Lung (tissue), 12 donors: ENCODE data around the gene MED13L. TPM values are rescaled to one million over a fixed set of nuclear protein-coding genes. Genes with fewer than 3 reads are reported as not detected.

Source experiments
- ATAC-seq: fragments of 200-7000 bp; cut with Tn5 transposase; one replicate; pipeline ENCODE4 v1.9.1; 2020; ENCODE audit warnings: moderate number of reproducible peaks; ENCODE audit not compliant: insufficient read depth, low FRiP score
- DNase-seq, 3 donors: peaks; one replicate each; pipeline ENCODE4 v3.0.0-alpha.2; 2013 to 2017
- H3K27ac ChIP-seq, 2 donors: one replicate each; pipeline ENCODE4 v1.5.1; 2013; ENCODE audit warnings: mild to moderate bottlenecking in 2 of 2, moderate library complexity in 2 of 2, control low read depth in 1 of 2, inconsistent platforms in 1 of 2, low read depth in 1 of 2, low read length in 1 of 2
- H3K27me3 ChIP-seq, 3 donors: one replicate each; pipeline ENCODE4 v1.5.1; 2013; ENCODE audit warnings: low read length in 2 of 3; ENCODE audit not compliant: control insufficient read depth in 3 of 3, insufficient read depth in 3 of 3
- H3K36me3 ChIP-seq, 4 donors: one replicate each; pipeline ENCODE4 v1.5.1; 2013; ENCODE audit warnings: low read length in 4 of 4, mild to moderate bottlenecking in 1 of 4, moderate library complexity in 1 of 4; ENCODE audit not compliant: control insufficient read depth in 4 of 4, insufficient read depth in 4 of 4
- H3K4me1 ChIP-seq, 5 donors: one replicate each; pipeline ENCODE4 v1.5.1; 2013; ENCODE audit warnings: low read length in 5 of 5, mild to moderate bottlenecking in 2 of 5, moderate library complexity in 1 of 5; ENCODE audit not compliant: control insufficient read depth in 5 of 5, insufficient read depth in 5 of 5
- H3K4me3 ChIP-seq: one replicate; pipeline ENCODE4 v1.5.1; 2013; ENCODE audit warnings: mild to moderate bottlenecking, control low read depth, moderate library complexity
- H3K9ac ChIP-seq, 2 donors: one replicate each; pipeline ENCODE4 v1.5.1; 2013; ENCODE audit warnings: low read length in 2 of 2, control low read depth in 1 of 2; ENCODE audit not compliant: insufficient read depth in 1 of 2
- H3K9me3 ChIP-seq, 4 donors: one replicate each; pipeline ENCODE4 v1.5.1; 2013; ENCODE audit warnings: low read length in 3 of 4, mild to moderate bottlenecking in 1 of 4, moderate library complexity in 1 of 4; ENCODE audit not compliant: control insufficient read depth in 4 of 4, insufficient read depth in 3 of 4
- WGBS, 2 donors: extraction: QIAGEN DNeasy Blood & Tissue Kit; methylation state at CpG; one replicate each; pipeline ENCODE4 v1.1.7; 2013; 5-methylcytosine and 5-hydroxymethylcytosine counted together
- polyA plus RNA-seq, 2 donors: library from polyadenylated mRNA; stranded (reverse); fragments of 200-250 nt; gene quantifications; one replicate each; pipeline ENCODE4 v1.2.1, GENCODE V29; 2013
- total RNA-seq, 2 donors: library from RNA; depleted of rRNA in 1 of 2; stranded (reverse); fragments of >200 nt in 1 of 2; gene quantifications; one replicate each; pipeline ENCODE4 v1.2.1, GENCODE V29; 2014 to 2021
- TF ChIP-seq, protein P1 (sequence below): IDR thresholded peaks from 2 replicates; pipeline ENCODE4 v1.5.1; 2012; ENCODE audit warnings: mild to moderate bottlenecking; ENCODE audit errors: control extremely low read depth, extremely low read depth
- donor health status: control.
- donor health status: control.
- donor health status: Bipolar disorder and iron deficiency.
- donor health status: healthy.
- donor health status: DM: yes; HTN: yes; CAD: no.

The MED13L gene
- total and polyA plus RNA-seq, 4 donors, result 18.2 to 329 (median 71.4) TPM

GRCh38 chr12:116306968-116307367, 29.5 kb upstream of the MED13L start:
- 95% methylated on average over 3 of the region's 3 CpGs for WGBS, 2 donors
- H3K9ac ChIP-seq, result no peak overlapping the region
- TF ChIP-seq, protein P1, sequence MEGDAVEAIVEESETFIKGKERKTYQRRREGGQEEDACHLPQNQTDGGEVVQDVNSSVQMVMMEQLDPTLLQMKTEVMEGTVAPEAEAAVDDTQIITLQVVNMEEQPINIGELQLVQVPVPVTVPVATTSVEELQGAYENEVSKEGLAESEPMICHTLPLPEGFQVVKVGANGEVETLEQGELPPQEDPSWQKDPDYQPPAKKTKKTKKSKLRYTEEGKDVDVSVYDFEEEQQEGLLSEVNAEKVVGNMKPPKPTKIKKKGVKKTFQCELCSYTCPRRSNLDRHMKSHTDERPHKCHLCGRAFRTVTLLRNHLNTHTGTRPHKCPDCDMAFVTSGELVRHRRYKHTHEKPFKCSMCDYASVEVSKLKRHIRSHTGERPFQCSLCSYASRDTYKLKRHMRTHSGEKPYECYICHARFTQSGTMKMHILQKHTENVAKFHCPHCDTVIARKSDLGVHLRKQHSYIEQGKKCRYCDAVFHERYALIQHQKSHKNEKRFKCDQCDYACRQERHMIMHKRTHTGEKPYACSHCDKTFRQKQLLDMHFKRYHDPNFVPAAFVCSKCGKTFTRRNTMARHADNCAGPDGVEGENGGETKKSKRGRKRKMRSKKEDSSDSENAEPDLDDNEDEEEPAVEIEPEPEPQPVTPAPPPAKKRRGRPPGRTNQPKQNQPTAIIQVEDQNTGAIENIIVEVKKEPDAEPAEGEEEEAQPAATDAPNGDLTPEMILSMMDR, result no peak
- peaks cover 0 to 6% (median 4%) of the 10 kb centered on the region in 5 donors for H3K4me1 ChIP-seq
- peaks cover 0 to 4% (median 1%) of the 10 kb centered on the region in 4 donors for H3K9me3 ChIP-seq
- H3K36me3 ChIP-seq, result no peaks in the 10 kb centered on the region
- H3K27me3 ChIP-seq, result no peaks in the 10 kb centered on the region
- ATAC-seq, result no peak
- DNase-seq, result no peak
- no peak overlapping the region for H3K27ac ChIP-seq
- H3K4me3 ChIP-seq, result no peak overlapping the region

DNA sequence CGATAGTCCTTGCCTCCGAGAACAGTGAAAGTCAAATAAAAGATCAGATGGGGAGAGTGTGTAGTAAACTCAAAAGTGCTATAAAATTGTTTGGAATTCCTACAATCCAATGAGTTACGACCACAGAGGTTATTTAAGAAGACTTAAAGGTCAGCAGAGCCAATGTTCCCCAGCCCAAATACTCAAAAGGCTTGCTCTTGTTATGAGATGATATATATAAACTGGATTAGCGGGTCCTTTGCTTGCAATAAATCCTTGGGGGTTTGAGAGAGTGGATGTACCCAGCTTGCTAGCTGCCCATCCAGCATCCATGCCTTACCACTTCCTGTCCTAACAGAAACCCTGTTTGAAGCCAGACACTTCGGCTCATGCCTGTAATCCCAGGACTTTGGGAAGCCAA, 29.0 kb upstream of the MED13L start:
- DNase-seq (no peak), ATAC-seq (no peak)
- TF ChIP-seq, protein P1, result no peak
- 90 to 92% methylated on average over 5 of the region's 5 CpGs for WGBS, 2 donors
- no peak overlapping the region for H3K4me3 ChIP-seq
- peaks cover 0 to 4% (median 1%) of the 10 kb centered on the region in 4 donors for H3K9me3 ChIP-seq
- H3K9ac ChIP-seq, result no peak overlapping the region
- no peaks in the 10 kb centered on the region for H3K27me3 ChIP-seq
- no peaks in the 10 kb centered on the region for H3K36me3 ChIP-seq
- H3K27ac ChIP-seq, result no peak overlapping the region
- H3K4me1 ChIP-seq, result peaks cover 0 to 6% (median 4%) of the 10 kb centered on the region in 5 donors

GRCh38 chr12:116304621-116305020, 27.1 kb upstream of the MED13L start:
- H3K4me1 ChIP-seq, result peaks cover 0 to 14% (median 9%) of the 10 kb centered on the region in 5 donors
- peaks cover 0 to 2% (median 0%) of the 10 kb centered on the region in 4 donors for H3K9me3 ChIP-seq
- no peak overlapping the region for H3K9ac ChIP-seq
- TF ChIP-seq, protein P1, result no peak
- DNase-seq (no peak), ATAC-seq (no peak)
- H3K27ac ChIP-seq, result no peak overlapping the region
- H3K27me3 ChIP-seq, result no peaks in the 10 kb centered on the region
- WGBS, 2 donors, result 96 to 97% methylated on average over 4 of the region's 4 CpGs
- H3K4me3 ChIP-seq, result no peak overlapping the region
- no peaks in the 10 kb centered on the region for H3K36me3 ChIP-seq

DNA sequence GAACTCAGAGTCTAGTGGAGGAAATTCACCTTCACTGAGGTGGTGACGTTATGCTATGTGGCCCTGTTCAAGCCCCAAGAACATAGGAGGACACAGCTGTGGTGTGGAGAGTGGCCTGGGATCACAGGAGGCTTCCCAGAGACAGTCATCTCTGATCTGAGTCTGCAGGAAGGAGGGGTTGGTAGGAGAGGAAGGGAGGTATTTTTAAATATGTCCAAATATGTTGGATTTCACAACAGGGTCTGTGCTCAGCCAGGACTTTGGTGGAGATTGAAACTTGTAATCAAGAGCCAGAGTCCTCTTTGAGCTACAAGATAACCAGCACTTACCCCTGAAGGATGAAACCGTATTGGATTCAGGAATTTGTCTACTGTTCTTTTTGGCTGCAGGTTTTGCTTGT, 26.4 kb upstream of the MED13L start:
- Histone ChIP-seq H3K27me3 (no peaks in the 10 kb centered on the region), H3K36me3 (no peaks in the 10 kb centered on the region), H3K4me3 (no peak overlapping the region), H3K4me1 (peaks cover 0 to 21% (median 15%) of the 10 kb centered on the region in 5 donors), H3K27ac (peak overlapping the region in 1 of 2 donors; percentile 32), H3K9ac (no peak overlapping the region), H3K9me3 (peaks cover 0 to 2% (median 0%) of the 10 kb centered on the region in 4 donors)
- DNase-seq (peak; percentile 20 to 70 (median 52)), ATAC-seq (no peak)
- TF ChIP-seq, protein P1, result no peak
- WGBS, 2 donors, result 16 to 45% methylated on average over 2 of the region's 2 CpGs
